Adrenal gland (tissue), 19 donors: ENCODE measurements around the gene CD74. TPM values are rescaled to one million over a fixed set of nuclear protein-coding genes. Genes with fewer than 3 reads are reported as not detected.

Experiments
- DNase-seq, 7 donors: peaks; one replicate each; pipeline ENCODE4 v3.0.0-alpha.2; 2019 to 2020
- H3K27ac ChIP-seq, 5 donors: fragments of 200-600 bp; sonication (generic) in 4 of 5; 1 replicate in 3 of 5; 2 replicates in 2 of 5; pipeline versions ENCODE4 v1.5.1 to v1.8.0; 2016 to 2020; ENCODE audit warnings: mild to moderate bottlenecking in 1 of 5
- H3K27me3 ChIP-seq: fragments of 200-600 bp; 2 replicates; pipeline ENCODE4 v1.8.0; 2021
- H3K36me3 ChIP-seq, 2 donors: fragments of 200-600 bp; replicated peaks in 1 of 2; 1 replicate in 1 of 2; 2 replicates in 1 of 2; pipeline versions ENCODE4 v1.5.1 to v1.8.0; 2018 to 2022
- H3K4me1 ChIP-seq, 2 donors: fragments of 200-600 bp; replicated peaks in 1 of 2; 1 replicate in 1 of 2; 2 replicates in 1 of 2; pipeline versions ENCODE4 v1.5.1 to v1.8.0; 2018 to 2021
- H3K4me3 ChIP-seq, 4 donors: fragments of 200-600 bp; sonication (generic) in 3 of 4; one replicate each; pipeline ENCODE4 v1.5.1; 2016 to 2018
- H3K9me3 ChIP-seq, 3 donors: fragments of 200-600 bp; sonication (generic) in 1 of 3; replicated peaks in 1 of 3; 1 replicate in 2 of 3; 2 replicates in 1 of 3; pipeline versions ENCODE4 v1.5.1 to v1.8.0; 2016 to 2021
- POLR2A ChIP-seq, 2 donors: fragments of 450-650 bp; IDR thresholded peaks; one replicate each; pipeline ENCODE4 v1.6.1; 2017; ENCODE audit warnings: antibody characterized with exemption in 2 of 2, mild to moderate bottlenecking in 2 of 2, moderate library complexity in 1 of 2
- WGBS, 4 donors: extraction: QIAGEN DNeasy Blood & Tissue Kit in 2 of 4; methylation state at CpG; one replicate each; pipeline versions ENCODE4 v1.1.5 to v1.1.7; 2013 to 2017; 5-methylcytosine and 5-hydroxymethylcytosine counted together
- intact Hi-C, 2 donors: fragments of 100-400 bp; cut with DNase I; formaldehyde crosslinking; loops; one replicate each; pipeline versions ENCODE4 v1.14.1 to v1.15.0; 2022 to 2023
- long read RNA-seq, 10 donors: library from polyadenylated mRNA in 3 of 10; unstranded in 2 of 10; stranded (forward) in 1 of 10; transcript quantifications; one replicate each; pipeline ENCODE4 v2.0.0 and lab custom pipeline, GENCODE V29; 2021 to 2026
- polyA plus RNA-seq, 3 donors: library from polyadenylated mRNA; stranded (reverse); fragments of 200-250 nt in 2 of 3; fragments of 350-450 nt in 1 of 3; fragmentation: Illumina TruSeq in 1 of 3; extraction: RNeasy Lipid Tissue Mini Kit (QIAGEN cat#74804) in 1 of 3; gene quantifications; one replicate each; pipeline ENCODE4 v1.2.3, GENCODE V29; 2013 to 2014
- total RNA-seq, 9 donors: library from RNA; depleted of rRNA in 4 of 9; stranded (reverse); fragments of >200 nt in 4 of 9; fragments of 120-200 nt in 1 of 9; fragmentation: NEBNext Ultra II Directional in 1 of 9; extraction: Animal tissue kit (Norgen Biotek cat#: 25700) in 1 of 9; gene quantifications; one replicate each; pipeline versions ENCODE4 v1.1.0 to v1.2.4, GENCODE V29; 2013 to 2023
- TF ChIP-seq, protein P1 (sequence below), 6 experiments: fragments of 450-650 bp in 4 of 6; fragments of 200-600 bp in 2 of 6; sonication (generic) in 1 of 6; IDR thresholded peaks; 1 replicate in 5 of 6; 2 replicates in 1 of 6; pipeline versions ENCODE4 v1.5.1 to v1.8.0; 2016 to 2021; ENCODE audit warnings: antibody characterized with exemption in 6 of 6, mild to moderate bottlenecking in 2 of 6, moderate library complexity in 1 of 6
- donor health status: healthy with polysubstance abuse.
- donor health status: Bipolar disorder and iron deficiency.
- donor health status: DM: yes; HTN: yes; CAD: no.
- donor health status: DM: no; HTN: no; CAD: no.
- donor health status: DM: no; HTN: no; CAD: no.
- donor health status: DM: yes; HTN: yes; CAD: no.

The CD74 gene
- total RNA-seq (1,000 to 10,000 TPM in 6 of 9 donors, 100 to 1,000 TPM in 2, 10 to 100 TPM in 1; 71.4 to 3,185 (median 2,215) TPM), polyA plus RNA-seq (100 to 1,000 TPM; 719 to 852 (median 838) TPM)
- long read RNA-seq, donor 1, transcript CD74-202 (8 exons, 1,449 nt): major isoform, 21 of 28 reads
- long read RNA-seq, donor 1, partial matches to known transcripts: 0 of 28 reads
- long read RNA-seq, donor 1, other reads (novel, unspliced or antisense): 5 of 28 reads
- long read RNA-seq, donor 2, transcript CD74-201 (9 exons, 981 nt): minor isoform, 16 of 52 reads
- long read RNA-seq, donor 2, transcript CD74-202 (8 exons, 1,449 nt): major isoform, 29 of 52 reads
- long read RNA-seq, donor 2, partial matches to known transcripts: 5 of 52 reads
- long read RNA-seq, donor 2, other reads (novel, unspliced or antisense): 0 of 52 reads
- long read RNA-seq, donor 3, transcript CD74-202 (8 exons, 1,449 nt): major isoform, 23 of 39 reads
- long read RNA-seq, donor 3, transcript CD74-201 (9 exons, 981 nt): minor isoform, 5 of 39 reads
- long read RNA-seq, donor 3, partial matches to known transcripts: 0 of 39 reads
- long read RNA-seq, donor 3, other reads (novel, unspliced or antisense): 5 of 39 reads
- long read RNA-seq, donor 4, transcript CD74-201 (9 exons, 981 nt): minor isoform, 317 of 2,068 reads
- long read RNA-seq, donor 4, transcript CD74-202 (8 exons, 1,449 nt): major isoform, 1,669 of 2,068 reads
- long read RNA-seq, donor 4, partial matches to known transcripts: 35 of 2,068 reads
- long read RNA-seq, donor 4, other reads (novel, unspliced or antisense): 46 of 2,068 reads
- long read RNA-seq, donor 5, transcript CD74-201 (9 exons, 981 nt): minor isoform, 116 of 689 reads
- long read RNA-seq, donor 5, transcript CD74-202 (8 exons, 1,449 nt): major isoform, 527 of 689 reads
- long read RNA-seq, donor 5, partial matches to known transcripts: 31 of 689 reads
- long read RNA-seq, donor 5, other reads (novel, unspliced or antisense): 14 of 689 reads
- long read RNA-seq, donor 6, transcript CD74-201 (9 exons, 981 nt): minor isoform, 36 of 381 reads
- long read RNA-seq, donor 6, transcript CD74-202 (8 exons, 1,449 nt): major isoform, 315 of 381 reads
- long read RNA-seq, donor 6, partial matches to known transcripts: 8 of 381 reads
- long read RNA-seq, donor 6, other reads (novel, unspliced or antisense): 20 of 381 reads
- long read RNA-seq, donor 7, transcript CD74-201 (9 exons, 981 nt): minor isoform, 6 of 17 reads
- long read RNA-seq, donor 7, transcript CD74-202 (8 exons, 1,449 nt): major isoform, 9 of 17 reads
- long read RNA-seq, donor 7, partial matches to known transcripts: 0 of 17 reads
- long read RNA-seq, donor 7, other reads (novel, unspliced or antisense): 0 of 17 reads
- long read RNA-seq, donor 8, transcript CD74-201 (9 exons, 981 nt): minor isoform, 8 of 50 reads
- long read RNA-seq, donor 8, transcript CD74-202 (8 exons, 1,449 nt): major isoform, 41 of 50 reads
- long read RNA-seq, donor 8, partial matches to known transcripts: 0 of 50 reads
- long read RNA-seq, donor 8, other reads (novel, unspliced or antisense): 0 of 50 reads
- long read RNA-seq, donor 9, transcript CD74-202 (8 exons, 1,449 nt): major isoform, 23 of 33 reads
- long read RNA-seq, donor 9, transcript CD74-201 (9 exons, 981 nt): minor isoform, 5 of 33 reads
- long read RNA-seq, donor 9, partial matches to known transcripts: 0 of 33 reads
- long read RNA-seq, donor 9, other reads (novel, unspliced or antisense): 0 of 33 reads
- long read RNA-seq, donor 10, transcript CD74-202 (8 exons, 1,449 nt): major isoform, 22 of 26 reads
- long read RNA-seq, donor 10, partial matches to known transcripts: 0 of 26 reads
- long read RNA-seq, donor 10, other reads (novel, unspliced or antisense): 0 of 26 reads

- TF ChIP-seq, protein P1, sequence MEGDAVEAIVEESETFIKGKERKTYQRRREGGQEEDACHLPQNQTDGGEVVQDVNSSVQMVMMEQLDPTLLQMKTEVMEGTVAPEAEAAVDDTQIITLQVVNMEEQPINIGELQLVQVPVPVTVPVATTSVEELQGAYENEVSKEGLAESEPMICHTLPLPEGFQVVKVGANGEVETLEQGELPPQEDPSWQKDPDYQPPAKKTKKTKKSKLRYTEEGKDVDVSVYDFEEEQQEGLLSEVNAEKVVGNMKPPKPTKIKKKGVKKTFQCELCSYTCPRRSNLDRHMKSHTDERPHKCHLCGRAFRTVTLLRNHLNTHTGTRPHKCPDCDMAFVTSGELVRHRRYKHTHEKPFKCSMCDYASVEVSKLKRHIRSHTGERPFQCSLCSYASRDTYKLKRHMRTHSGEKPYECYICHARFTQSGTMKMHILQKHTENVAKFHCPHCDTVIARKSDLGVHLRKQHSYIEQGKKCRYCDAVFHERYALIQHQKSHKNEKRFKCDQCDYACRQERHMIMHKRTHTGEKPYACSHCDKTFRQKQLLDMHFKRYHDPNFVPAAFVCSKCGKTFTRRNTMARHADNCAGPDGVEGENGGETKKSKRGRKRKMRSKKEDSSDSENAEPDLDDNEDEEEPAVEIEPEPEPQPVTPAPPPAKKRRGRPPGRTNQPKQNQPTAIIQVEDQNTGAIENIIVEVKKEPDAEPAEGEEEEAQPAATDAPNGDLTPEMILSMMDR (IDR thresholded peaks at IDR 0.05): no peak
- TF ChIP-seq POLR2A (IDR thresholded peaks at IDR 0.05): peak; percentile 93 to 95
- H3K36me3 ChIP-seq: no peaks in the 10 kb centered on the region
- peak within 1 kb of the TSS; percentile 81 to 98 (median 88) for H3K27ac ChIP-seq
- intact Hi-C loops: no loop called here
- WGBS, 4 donors: 2 to 12% (median 6%) methylated on average over 14 to 20 of the region's 20 CpGs
- peak; percentile 85 to 97 (median 95) for DNase-seq
- H3K4me3 ChIP-seq: peak within 1 kb of the TSS in 3 of 4 donors; percentile 46 to 60 (median 50)
- no peaks in the 10 kb centered on the region for H3K9me3 ChIP-seq
- peaks cover 23 to 28% of the 10 kb centered on the region in 2 donors for H3K4me1 ChIP-seq
- H3K27me3 ChIP-seq: no peaks in the 10 kb centered on the region
These were observed at the start of gene CD74 for GRCh38 chr5:150412319-150413175. Gene CD74, minus strand, starts transcription at chr5:150412910. Its CDS starts 161 bp downstream, at chr5:150412749.

DNA sequence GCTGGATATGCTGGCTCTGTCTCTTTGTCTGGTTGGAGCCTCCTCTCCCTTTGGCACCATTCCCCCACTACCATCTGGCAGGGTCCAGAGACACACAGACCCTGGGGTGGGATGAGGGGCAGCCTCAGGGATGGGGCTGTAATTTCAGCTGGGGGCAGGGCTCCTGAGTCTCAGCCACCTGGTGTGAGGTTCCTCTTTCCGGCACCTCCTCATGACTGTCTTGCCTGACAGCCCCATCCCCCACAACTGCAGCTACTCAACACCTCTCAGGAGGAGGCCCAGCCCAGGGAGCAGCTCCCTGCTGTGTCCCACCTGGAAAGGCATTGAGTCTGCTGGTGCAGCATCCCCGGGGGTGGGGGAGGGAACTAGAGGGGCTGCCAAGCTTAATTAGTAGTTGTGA lies 48.5 kb upstream of the CD74 start:
- intact Hi-C loops: loop anchor here (5.0 kb wide), 2 partner anchors 66 to 86 kb away; no protein-coding TSS in a partner anchor

More for the DNA sequence above, 48.5 kb upstream of the CD74 start:
- TF ChIP-seq, protein P1 (IDR thresholded peaks at IDR 0.05): no peak
- TF ChIP-seq POLR2A (IDR thresholded peaks at IDR 0.05): no peak
- H3K36me3 ChIP-seq: no peaks in the 10 kb centered on the region
- H3K4me1 ChIP-seq: peaks cover 13 to 18% of the 10 kb centered on the region in 2 donors
- no peak overlapping the region for H3K4me3 ChIP-seq
- no peak for DNase-seq
- 50 to 65% (median 56%) methylated on average over 1 to 2 of the region's 2 CpGs; no CpG with 5 or more reads in 1 of the 4 donors for WGBS, 4 donors
- H3K9me3 ChIP-seq: no peaks in the 10 kb centered on the region
- no peaks in the 10 kb centered on the region for H3K27me3 ChIP-seq
- no peak overlapping the region for H3K27ac ChIP-seq
